Keratinocyte (primary cell): Measurements from ENCODE around the gene BORCS5.

Experiments
- EZH2 ChIP-seq: IDR thresholded peaks from one replicate; pipeline ENCODE4 v1.6.1; 2012; ENCODE audit warnings: inconsistent platforms, mild to moderate bottlenecking, low read length, moderate library complexity
- TF ChIP-seq, protein P1 (sequence below), 3 experiments: IDR thresholded peaks in 1 of 3; conservative IDR thresholded peaks in 1 of 3; optimal IDR thresholded peaks in 1 of 3; 2 replicates in 2 of 3; 3 replicates in 1 of 3; pipeline versions ENCODE3 to v1.5.1; 2011; ENCODE audit warnings: low read length in 3 of 3, mild to moderate bottlenecking in 3 of 3, moderate library complexity in 2 of 3, control low read depth in 1 of 3, inconsistent platforms in 1 of 3; ENCODE audit not compliant: insufficient read depth in 2 of 3; ENCODE audit errors: extremely low read depth in 1 of 3

DNA sequence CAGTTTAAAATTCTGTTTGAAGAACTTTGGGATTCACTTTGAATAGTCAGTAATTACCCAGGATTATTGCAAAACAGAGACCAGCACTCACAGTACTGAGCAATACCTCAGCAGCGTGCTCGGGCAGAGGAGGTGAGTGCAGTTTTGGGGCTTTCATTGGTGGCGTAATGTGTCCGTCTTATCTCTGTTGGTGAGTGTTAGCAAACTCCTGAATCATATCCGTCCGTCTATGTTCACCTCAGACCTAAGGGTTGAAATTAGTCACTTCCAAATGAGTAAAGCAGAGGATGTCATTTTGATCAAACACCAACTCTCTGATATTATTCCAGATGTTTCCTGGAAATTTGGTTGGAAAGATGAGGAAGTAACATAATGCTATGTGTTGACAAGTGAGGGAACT is 82.8 kb downstream of the BORCS5 start:
- TF ChIP-seq, protein P1, sequence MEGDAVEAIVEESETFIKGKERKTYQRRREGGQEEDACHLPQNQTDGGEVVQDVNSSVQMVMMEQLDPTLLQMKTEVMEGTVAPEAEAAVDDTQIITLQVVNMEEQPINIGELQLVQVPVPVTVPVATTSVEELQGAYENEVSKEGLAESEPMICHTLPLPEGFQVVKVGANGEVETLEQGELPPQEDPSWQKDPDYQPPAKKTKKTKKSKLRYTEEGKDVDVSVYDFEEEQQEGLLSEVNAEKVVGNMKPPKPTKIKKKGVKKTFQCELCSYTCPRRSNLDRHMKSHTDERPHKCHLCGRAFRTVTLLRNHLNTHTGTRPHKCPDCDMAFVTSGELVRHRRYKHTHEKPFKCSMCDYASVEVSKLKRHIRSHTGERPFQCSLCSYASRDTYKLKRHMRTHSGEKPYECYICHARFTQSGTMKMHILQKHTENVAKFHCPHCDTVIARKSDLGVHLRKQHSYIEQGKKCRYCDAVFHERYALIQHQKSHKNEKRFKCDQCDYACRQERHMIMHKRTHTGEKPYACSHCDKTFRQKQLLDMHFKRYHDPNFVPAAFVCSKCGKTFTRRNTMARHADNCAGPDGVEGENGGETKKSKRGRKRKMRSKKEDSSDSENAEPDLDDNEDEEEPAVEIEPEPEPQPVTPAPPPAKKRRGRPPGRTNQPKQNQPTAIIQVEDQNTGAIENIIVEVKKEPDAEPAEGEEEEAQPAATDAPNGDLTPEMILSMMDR (optimal IDR thresholded peaks at IDR 0.05 in 1 of 3, IDR thresholded peaks at IDR 0.05 in 1 of 3, conservative IDR thresholded peaks at IDR 0.05 in 1 of 3; ENCODE audit: extremely low read depth in 1 of 3, insufficient read depth in 2 of 3, low read length in 3 of 3) = no peak
- no peak for TF ChIP-seq EZH2
